ENCODE measurements around the gene BARX2. TPM values are rescaled to one million over a fixed set of nuclear protein-coding genes. Genes with fewer than 3 reads are reported as not detected.

Gene BARX2
- total RNA-seq, 1 experiment from 2014 or later, result 0.51 TPM

DNA sequence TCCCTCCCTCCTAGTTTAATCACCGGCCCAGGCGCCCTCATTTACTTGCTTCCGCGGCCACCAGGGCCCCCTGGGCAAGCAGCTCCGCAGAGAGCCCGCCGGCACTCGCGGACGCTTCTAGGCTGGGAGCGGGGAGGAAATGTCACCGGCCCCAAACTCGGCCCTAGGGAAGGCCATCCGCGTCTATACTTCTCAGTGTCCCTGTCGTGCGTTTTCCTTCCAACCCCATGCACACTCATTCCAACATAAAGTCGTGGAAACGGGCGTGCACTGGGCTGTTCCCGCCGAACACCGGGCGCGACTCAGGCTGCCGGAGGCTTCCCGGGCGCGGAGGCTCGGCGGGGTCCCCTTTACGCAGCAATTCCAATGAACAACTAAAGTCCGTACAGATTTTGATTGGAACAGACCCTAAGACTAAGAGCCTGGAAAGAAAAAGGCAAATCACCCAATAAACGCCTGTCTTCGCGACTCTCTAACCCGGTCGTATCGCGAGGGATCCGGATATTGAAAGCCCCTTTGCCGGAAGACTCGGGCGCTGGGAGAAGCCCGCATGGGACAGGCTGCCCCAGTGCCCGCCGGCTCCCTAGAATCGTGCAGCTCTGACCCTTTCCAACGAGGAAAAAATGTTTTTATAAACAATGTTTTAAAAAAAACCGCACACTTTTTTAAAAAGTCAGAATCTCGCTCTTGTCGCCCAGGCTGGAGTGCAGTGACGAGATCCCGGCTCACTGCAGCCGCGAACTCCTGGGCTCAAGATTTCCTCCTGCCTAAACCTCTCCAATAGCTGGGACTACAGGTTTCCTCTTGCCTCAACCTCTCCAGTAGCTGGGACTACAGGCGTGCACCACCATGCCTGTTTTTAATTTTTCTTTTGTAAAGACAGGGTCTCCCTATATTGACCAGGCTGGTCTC is 1.3 kb upstream of the BARX2 start:
- DNase-seq (ENCODE audit: low read depth), result peak; percentile 35

GRCh38 chr11:129374993-129375750 is 476 bp upstream of the BARX2 start:
- peak; percentile 51 for DNase-seq (ENCODE audit: low read depth)

GRCh38 chr11:129376658-129377341 is 1.2 kb downstream of the BARX2 start:
- no peak for DNase-seq (ENCODE audit: low read depth)

DNA sequence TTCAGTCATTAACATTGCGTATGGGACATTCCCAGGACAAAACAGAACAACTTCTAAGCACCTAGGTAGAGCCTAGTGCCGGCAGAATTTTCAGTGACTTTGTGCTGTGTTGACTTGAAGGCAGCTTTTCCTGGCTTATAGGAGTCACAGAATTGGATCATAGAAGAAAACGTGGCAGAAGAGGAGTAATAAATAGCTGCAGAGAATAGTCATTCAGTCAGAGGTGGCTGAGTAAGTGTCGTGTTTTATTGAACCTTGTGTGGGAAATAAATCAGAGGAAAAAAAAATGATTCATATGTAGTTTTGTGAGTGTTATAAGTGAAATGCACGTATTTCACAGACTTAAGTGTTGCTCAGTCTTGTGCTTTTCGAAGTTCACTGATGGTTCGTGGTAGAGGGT is 2.1 kb downstream of the BARX2 start:
- peak; percentile 13 for DNase-seq (ENCODE audit: low read depth)

DNA sequence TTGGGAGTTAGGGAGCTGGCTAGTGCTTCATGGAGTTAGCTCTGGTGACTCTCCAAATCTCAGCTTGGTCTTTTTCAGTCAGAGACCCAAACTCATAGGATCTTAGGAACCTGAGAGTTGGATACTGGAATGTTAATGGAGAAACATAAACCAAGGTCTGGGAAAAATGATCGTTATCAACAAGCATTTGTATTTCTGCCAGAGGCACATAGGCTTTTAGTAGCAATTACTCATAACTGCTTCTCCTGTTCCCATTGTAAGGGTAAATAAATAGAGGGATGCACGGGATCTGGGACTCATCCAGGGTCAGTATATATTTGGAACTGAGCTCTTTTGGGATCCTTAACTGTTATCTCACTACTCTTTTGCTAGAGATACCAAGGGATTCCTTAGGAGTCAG is 4.8 kb downstream of the BARX2 start:
- no peak for DNase-seq (ENCODE audit: low read depth)

DNA sequence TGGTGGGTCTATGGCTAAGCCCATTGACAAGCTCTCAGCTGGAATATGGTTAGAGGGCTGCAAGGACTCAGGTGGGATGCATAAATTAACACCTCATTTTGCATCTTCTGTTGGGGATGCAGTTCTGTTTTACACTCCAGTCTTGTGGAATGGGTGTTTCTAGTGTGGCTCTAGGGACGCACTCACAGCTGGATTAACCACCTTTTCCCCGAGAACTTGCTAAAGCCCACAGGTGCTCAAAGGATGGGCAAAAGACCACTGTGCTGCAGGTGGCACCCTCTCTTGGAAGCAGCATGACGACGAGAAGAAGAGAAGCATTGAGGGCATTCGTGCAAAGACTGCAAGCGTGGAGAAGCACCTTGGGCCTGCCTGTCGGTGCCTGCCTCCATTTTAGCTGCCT is 6.9 kb downstream of the BARX2 start:
- no peak for DNase-seq (ENCODE audit: low read depth)

DNA sequence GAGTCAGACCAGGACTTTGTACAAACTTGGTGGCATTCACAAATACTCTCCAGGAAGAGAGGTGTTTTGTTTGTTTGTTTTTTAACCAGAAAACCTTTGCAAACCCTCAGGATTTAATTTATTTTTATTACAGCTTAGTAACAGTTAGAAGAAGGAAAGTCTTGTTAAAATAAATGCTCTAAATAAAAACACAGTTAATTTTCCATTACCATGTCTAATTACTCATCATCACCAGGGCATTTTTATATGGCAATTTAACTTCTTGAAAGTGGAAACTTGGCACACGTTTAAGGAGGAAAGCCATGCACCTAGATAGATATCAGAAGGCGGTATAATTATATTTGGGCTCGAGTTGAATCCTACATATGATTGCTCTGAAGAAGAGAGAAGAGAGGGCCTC is 7.4 kb downstream of the BARX2 start:
- DNase-seq (ENCODE audit: low read depth), result no peak

GRCh38 chr11:129383502-129383901 is 7.9 kb downstream of the BARX2 start:
- no peak for DNase-seq (ENCODE audit: low read depth)

DNA sequence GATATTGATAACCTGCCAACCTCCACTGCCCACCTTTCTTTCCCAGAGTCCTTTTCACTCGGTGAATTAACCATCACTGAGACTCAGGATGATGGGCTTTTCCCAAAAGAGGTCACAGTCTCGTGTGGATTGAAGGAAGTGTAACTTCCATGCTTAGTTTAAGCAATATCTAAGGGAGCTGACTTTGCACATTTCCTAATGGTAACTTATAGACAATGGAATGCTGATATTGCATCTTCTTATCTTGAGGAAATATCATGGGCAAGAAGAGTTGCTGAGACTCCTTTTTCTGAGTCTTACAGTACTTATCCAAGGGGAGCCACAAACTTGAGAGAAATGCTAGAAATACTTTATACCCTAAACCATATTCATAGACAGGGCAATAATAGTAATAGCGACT is 8.8 kb downstream of the BARX2 start:
- DNase-seq (ENCODE audit: low read depth), result no peak

GRCh38 chr11:129385801-129386200 is 10.2 kb downstream of the BARX2 start:
- no peak for DNase-seq (ENCODE audit: low read depth)

DNA sequence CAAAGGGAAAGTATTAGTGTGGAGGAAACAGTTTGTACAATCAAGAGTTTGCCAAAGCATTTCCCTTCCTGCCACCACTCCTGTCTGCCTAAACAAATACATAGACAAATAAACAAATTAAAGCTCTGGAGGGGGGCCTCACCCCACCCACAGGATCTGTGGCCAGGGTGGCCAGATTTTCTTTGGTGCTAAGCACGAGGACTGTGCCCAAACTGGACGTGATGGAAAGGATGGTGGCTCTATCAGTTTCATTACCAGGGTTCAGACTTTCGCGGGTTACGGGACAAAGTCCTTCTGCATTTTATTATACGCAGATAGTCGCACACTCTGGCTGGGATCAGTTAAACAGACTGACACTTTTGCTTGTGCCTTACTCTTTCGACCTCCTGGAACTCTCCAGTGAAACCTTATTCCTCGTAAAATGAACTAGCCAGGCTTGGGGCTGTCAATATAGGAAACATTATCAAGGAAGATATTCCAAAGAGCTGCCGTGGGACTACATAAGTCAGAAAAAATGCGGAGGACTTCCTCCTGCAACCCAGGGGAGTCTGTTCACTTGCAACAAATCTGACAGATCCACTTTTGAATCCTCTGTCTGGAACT is 11.2 kb downstream of the BARX2 start:
- DNase-seq (ENCODE audit: low read depth), result peak; percentile 22

GRCh38 chr11:129387434-129387833 is 11.8 kb downstream of the BARX2 start:
- no peak for DNase-seq (ENCODE audit: low read depth)

DNA sequence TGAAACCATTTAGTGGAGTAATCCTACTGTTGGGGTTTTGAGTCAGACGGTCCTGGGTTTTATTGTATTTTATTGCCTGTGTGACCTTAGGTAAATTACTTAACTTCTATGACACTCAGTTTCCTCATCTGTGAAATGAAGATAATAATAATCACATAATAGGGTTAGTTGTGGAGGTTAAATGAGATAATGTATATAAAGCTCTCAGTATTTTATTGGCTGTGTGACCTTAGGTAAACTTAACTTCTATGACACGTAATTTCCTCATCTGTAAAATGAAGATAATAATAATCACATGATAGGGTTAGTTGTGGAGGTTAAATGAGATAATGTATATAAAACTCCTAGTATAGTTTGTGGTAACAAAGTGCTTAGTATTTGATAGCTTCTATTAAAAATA is 13.2 kb downstream of the BARX2 start:
- DNase-seq (ENCODE audit: low read depth), result no peak

DNA sequence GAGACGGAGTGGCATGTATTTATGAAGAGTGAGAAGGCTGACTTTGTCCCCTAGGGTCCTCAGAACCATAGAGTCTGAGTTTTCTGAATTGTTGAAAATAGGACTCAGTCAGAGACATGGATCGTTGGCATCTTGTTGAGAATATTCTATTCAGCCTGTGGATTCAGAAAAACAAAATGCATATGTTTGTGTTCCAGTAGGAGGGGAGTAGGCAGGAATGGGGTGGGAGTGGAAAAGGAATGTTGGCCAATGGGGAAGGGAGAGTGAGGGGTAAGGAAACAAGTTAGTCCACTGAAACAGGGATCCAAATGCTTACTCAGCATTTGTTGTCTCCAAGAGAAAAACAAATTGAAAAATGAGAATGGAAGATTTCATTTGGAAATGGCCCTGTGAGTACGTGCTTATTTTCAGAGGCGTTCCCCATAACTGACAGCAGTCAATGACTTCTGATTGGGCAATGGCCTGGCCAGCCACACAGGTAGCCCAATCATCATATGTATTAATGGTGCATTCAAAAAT is 14.7 kb downstream of the BARX2 start:
- no peak for DNase-seq (ENCODE audit: low read depth)

DNA sequence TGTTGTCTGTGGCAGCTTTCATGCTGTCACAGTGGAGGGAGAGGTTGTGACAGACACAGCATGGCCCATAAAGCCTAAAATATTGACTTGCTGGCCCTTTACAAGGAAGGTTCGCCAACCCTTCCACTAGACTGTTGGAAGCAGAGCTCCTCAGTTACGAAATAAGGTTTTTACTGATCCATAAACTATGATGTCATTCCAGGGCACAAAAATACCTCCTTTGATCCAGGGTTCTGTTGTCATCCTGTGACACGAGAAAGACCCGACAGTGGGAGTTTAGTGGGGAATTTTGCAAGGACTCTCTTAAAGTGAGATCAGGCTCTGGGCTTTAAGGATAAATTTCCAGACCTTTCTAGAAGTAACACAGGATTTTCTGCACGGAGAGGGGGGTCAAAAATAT is 15.7 kb downstream of the BARX2 start:
- DNase-seq (ENCODE audit: low read depth), result no peak

- no peak for DNase-seq (ENCODE audit: low read depth)
These were observed 16.2 kb downstream of the BARX2 start for GRCh38 chr11:129391821-129392220.

GRCh38 chr11:129392995-129393394 is 17.3 kb downstream of the BARX2 start:
- DNase-seq (ENCODE audit: low read depth), result no peak

- DNase-seq (ENCODE audit: low read depth), result no peak
These were observed 19.1 kb downstream of the BARX2 start for GRCh38 chr11:129394709-129395108.

- no peak for DNase-seq (ENCODE audit: low read depth)
These were observed 19.8 kb downstream of the BARX2 start for GRCh38 chr11:129395432-129395831.

DNA sequence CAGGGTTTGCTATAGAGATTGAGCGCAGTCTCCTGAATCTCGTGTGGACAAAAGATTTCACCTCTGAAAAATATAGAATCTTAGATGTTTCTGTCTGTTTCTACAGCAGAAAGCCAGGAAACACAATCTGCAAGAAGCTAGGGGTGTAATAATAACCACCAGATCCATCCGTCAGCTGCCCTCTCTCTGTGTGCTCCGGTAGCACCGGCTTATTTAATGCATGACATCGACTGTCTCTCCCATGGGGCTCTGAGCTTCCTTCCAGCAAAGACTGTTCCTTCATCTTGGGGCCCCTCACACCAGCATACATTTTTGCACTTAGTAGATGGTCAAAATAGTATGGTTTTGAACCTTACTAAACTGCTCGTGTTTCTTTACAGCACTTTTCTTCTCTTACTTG is 20.2 kb downstream of the BARX2 start:
- DNase-seq (ENCODE audit: low read depth), result no peak

DNA sequence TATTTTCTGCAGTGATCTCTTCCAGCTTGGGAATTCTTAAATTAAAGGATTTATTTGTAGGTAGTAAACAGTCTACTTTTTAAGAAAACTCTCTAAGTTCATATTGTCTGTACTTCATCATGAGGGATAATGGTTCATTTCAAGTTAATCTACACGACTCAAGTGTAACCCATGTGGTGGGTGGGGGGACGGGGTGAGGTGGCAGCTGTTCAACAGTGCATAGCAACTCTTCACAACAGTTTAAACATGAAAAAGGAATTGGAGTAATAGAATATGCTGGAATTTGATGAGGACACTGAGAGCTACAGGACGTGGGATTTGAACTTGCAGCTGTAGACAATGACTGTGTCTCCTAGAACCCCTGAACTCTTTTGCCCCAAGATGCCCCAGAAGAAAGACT is 20.8 kb downstream of the BARX2 start:
- no peak for DNase-seq (ENCODE audit: low read depth)
